NOMO-1 treated with dmso at 0.1 percent for 144 hours (cell line): ENCODE measurements around the gene UBB.
A peak's percentile ranks its signal among the peaks of the same experiment; 100 is the strongest.
"Not testable (repeated sequence)": the region's sequence is repeated elsewhere in the genome, so short reads cannot be mapped to it uniquely, and the experiment has no call there.

Experiments used
- DNase-seq: peaks from one replicate; lab custom pipeline; 2025; ENCODE audit not compliant: unreplicated experiment; lab: John Stamatoyannopoulos, UW

UBB gene

DNA sequence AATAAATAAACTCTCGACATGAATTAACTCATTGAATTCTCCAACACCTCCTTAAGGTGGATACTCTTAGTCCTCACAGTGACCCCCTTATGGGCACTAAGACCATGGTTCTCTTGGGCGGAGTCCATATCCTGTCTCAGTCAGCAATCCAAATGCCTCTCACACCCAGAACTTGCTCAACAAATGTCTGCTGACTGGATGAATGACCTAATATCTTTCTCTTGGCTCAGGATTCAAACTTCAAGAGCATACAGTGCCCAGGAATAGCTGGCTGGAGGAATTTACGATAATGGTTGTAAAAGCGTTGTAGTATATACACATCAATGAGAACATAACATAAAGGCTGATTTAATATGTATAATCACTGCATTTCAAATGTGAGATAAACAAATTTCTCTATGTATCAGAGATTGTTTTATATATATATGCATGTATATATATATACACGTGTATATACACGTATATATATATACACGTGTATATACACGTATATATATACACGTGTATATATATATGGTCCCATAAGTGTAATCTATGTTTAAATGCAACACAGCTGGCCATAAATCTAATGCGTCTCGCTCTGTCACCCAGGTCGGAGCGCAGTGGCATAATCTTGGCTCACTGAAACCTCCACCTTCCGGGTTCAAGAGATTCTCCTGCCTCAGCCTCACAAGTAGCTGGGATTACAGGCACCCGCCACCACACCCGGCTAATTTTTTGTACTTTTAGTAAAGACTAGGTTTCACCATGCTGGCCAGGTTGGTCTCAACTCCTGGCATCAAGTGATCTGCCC is 6.5 kb upstream of the UBB start:
- DNase-seq: no peak

DNA sequence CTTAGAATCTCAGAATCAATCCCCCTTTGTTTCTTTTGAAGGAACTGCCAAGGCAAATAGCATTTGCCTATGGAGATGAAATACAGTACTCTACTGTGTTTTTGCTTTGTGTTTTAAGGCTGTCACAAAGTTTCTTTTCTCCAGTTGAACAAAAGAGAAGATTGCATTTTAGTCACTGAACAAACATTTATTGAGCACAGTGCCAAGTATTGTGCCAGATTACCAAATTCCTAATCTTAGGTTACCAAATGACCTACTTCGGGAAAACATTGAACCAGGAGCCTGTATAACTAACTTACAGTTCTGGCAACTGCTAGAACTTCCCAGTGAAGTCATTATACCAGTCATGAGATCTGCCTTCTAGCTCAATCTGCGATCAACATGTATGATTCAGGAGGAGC is 3.0 kb upstream of the UBB start:
- no peak for DNase-seq

DNA sequence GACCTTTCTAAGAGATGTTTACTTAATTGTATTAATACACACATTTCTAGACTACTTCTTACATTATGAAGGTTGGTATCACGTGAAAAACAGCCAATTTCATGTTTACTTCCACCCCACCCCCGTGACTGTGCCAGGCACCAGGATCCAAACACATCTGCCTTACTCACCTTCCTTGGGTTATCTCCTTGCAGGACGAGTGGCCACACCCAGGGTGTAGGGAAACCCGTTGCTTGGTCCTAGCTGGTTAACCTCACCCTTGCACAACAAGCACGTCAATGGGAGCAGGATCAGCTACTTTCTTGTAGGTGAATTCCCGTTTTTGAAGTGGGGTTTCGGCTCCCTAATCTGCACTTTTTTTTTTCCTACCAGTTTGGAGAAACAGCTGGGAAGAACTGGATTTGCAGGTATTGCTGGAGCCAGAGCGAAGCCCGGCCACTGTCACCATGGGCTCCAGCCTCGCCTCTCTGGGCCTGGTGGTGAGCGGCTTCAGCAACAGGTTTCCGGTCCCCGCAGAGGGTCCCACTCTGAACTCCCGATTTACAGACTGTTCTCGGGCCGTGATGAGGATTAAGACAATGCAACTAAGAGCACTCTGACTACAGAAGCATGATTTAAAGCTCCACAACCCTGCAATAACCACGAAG is 2.1 kb upstream of the UBB start:
- DNase-seq: no peak

GRCh38 chr17:16379654-16380053 is 1.2 kb upstream of the UBB start:
- DNase-seq: no peak

- DNase-seq: no peak
These were observed 567 bp downstream of the UBB start for GRCh38 chr17:16381496-16381820.

DNA sequence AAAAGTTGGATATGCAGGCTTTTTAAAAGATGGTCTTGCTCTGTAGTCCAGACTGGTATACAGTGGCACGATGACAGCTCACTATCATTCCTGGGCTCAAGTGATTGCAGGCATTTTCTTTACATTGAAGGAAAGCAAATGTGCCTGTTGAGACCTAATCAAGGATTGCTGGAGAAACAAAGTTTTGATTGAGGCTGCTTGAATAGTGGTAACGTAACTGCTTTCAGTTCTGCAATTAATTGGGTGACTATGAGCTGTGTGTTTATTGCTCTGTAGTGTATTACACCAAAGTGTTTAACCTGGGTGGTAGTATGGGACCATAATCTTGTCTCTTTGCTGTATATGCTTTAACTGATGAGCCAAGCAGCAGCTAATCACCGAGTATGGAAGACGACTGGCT is 2.3 kb downstream of the UBB start:
- DNase-seq: no peak

GRCh38 chr17:16383772-16384287 is 2.9 kb downstream of the UBB start:
- no peak for DNase-seq

DNA sequence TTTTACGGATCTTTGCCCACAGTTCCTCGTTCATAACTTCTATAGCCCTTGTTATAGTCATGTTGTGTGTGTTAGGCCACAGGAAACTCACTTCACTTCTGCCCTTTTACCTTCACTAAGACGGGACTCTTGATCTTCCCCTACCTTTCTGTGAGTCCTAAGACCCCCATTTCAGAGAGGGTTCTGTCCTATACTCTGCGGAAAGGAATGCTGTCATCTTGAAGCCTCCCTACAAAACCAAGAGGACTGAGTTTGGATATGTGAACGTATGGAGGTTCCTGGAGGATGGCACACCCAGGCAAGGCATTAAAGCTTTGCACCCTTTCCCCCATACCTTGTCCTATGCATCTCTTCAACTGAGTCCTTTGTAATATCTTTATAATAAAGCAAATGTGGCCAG is 3.7 kb downstream of the UBB start:
- no peak for DNase-seq

DNA sequence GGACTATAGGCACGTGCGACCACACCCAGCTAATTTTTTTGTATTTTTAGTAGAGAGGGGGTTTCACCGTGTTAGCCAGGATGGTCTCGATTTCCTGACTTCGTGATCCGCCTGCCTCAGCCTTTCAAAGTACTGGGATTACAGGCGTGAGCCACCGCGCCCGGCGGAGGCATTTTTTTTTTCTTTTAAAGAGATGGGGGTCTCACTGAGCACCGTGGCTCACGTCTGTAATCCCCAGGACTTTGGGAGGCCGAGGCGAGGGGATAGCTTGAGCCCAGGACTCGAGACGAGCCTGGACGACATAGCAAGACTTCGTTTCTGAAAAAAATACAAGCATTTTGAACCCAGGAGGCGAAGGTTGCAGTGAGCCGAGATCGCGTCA is 5.2 kb downstream of the UBB start:
- DNase-seq: not testable (repeated sequence)

GRCh38 chr17:16391451-16391850 is 10.6 kb downstream of the UBB start:
- DNase-seq: no peak

GRCh38 chr17:16392491-16392890 is 11.6 kb downstream of the UBB start:
- DNase-seq: not testable (repeated sequence)

DNA sequence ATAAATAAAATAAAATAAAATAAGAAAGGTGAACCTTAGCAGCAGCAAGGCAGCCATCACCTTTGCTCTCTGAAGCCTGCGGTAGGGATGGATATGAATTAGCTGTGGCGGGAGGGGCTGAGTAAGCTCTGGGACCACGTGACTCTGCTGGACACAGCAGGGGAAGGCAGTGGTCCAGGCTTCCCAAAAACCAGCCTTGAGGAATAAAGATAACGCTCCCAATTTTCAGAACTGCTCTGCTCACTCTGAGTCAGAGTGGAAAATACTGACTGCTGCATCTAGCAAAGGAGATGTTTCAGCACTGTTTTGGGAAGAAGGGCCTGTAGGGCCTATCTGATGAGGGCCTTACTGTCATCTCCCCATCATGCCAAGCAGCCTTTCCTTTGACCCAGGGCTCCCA is 15.0 kb downstream of the UBB start:
- DNase-seq: not testable (repeated sequence)

DNA sequence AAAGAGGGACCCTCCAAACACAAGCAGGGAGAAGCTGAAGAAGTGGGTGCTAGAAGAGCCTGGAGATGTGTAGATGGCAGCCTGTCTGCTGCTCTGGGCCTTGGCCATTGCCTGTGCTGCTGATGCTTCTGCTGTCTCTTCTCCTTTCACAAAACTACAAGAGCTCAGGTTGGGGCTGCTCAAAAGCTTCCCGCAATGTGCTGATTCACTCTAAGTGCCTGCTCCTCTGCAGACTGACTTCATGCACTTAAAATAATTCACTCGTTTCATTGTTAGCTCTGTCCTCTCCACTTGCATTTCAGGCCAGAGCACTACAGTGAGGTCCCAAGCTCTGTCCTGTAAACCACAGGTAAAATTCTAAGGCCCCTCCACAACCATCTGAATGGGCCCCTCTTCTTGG is 15.8 kb downstream of the UBB start:
- DNase-seq: not testable (repeated sequence)

DNA sequence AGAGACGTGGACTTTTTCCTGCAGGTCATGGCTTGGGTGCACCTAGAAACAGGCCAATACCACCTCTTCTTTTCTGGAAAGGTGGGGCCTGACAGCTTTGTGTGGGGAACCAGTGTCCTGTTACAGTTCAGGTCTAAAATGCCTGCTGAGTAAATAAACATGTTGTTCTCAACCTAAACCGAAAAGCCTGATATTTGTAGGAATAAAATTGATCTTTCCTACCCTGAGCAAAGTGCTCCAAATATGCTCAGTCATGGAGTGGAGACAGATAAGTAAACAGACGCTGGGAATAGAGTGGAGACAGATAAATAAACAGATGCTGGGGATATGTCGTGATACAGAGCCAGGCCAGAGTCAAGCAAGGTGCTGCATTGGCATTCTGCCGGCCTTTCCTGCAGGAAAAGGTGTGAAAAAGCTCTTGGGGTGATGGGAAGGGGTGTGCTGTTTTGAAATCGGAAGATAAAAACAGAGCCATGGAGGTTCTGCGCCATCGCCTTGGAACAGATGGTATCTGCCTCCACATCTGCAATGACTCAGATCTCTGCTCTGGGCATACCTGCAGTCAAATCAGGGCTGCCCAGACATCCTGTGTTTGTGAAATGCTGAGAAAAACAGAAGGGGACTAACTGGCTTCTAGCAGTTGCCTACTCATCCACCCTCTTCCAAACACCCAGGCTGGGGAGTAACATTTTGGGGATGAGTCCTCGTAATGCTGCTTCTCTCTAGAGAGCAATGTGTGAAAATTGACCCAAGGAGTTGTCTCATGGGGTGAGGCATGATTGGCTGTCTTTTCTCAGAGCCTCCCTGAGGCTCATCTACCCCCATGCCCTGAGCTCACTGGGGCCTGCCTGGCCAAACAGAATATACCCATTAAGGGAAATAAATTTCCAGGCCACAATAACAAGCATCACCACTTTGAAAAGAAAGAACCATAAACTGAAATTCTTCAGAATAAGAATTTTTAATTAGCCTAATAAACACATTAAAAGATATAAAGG is 17.7 kb downstream of the UBB start:
- no peak for DNase-seq

DNA sequence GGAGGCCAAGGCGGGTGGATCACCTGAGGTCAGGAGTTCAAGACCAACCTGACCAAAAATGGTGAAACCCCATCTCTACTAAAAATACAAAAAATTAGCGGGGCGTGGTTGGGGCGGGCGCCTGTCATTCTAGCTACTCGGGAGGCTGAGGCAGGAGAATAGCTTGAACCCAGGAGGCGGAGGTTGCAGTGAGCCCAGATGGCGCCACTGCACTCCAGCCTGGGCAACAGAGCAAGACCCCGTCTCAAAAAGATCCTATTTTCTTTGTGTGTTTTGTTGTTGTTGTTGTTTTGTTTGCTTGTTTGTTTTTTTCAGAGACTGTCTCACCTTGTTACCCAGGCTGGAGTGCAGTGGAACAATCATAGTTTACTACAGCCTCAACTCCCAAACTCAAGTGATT is 23.0 kb downstream of the UBB start:
- not testable (repeated sequence) for DNase-seq

DNA sequence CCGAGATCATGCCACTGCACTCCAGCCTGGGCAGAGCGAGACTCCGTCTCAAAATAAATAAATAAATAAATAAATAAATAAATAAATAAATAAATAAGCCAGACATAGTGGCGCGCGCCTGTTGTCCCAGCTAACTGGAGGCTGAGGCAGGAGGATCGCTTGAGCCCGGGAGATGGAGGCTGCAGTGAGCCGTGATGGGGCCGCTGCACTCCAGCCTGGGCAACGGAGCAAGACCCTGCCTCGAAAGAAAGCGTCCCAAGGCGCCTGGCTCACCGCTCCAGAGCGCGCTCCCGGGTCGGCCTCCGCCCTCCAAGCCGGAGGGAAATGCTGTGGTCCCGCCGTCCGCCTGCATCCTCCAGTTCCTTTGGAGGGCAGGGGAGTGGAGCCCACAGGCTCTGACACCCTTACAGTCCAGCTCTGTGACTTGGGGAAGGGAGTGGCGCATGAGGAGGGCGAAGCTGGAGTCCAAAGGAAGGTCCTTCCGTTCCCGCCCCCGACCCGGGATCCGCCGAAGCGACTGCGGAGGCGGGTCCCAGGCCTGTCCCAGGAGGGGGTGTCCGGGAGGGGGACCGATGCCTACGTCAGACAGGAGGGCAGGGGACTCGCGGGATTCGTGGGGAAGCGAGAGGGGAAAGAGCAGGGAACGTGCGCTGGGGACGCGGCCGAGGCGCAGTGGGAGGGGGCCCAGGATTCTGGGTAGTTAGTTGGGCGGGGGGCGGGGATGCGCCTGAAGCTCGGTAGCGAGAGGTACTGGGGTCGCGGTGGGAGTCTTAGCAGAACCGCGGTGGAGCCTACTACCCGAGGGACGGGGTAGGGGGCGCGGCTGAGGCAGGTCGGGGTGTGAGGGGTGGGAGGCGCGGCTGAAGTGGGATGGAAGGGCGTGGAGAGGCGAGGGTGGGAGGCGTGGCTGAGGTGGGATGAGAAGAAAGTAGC is 26.1 kb downstream of the UBB start:
- no peak for DNase-seq

DNA sequence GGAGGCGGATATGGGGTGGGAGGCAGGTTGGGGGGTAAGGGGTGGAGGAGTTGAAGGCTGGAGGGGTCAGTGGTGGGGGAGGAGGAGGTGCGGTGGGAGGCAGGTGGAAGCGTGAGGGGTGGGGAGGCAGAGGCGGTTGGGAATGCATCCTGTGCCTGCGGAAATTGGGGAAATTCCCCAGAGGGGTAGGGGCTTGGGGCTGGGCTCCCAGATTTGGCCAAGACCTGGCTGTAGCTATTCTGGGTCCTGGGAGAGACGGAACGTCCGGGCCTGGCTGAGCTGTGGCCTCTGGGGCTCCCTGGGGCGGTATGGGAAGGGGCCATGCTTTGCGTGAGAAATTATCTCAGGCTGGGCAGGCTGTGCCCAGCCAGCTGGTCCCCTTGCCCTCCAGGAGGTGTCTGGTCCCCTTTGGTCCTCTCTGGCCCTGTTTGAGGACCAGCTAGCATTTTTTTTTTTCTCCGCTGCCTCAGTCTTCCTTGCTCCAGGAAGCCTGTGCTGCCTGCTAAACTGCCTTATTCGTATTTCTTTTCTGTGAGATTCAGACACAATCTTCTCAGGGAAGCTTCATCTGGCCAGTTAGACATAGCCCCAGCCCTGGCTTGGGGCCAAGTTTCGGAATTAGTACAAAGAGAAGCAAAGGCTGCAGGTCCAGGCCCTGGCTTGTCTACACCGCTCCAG is 27.2 kb downstream of the UBB start:
- DNase-seq: peak; percentile 23

DNA sequence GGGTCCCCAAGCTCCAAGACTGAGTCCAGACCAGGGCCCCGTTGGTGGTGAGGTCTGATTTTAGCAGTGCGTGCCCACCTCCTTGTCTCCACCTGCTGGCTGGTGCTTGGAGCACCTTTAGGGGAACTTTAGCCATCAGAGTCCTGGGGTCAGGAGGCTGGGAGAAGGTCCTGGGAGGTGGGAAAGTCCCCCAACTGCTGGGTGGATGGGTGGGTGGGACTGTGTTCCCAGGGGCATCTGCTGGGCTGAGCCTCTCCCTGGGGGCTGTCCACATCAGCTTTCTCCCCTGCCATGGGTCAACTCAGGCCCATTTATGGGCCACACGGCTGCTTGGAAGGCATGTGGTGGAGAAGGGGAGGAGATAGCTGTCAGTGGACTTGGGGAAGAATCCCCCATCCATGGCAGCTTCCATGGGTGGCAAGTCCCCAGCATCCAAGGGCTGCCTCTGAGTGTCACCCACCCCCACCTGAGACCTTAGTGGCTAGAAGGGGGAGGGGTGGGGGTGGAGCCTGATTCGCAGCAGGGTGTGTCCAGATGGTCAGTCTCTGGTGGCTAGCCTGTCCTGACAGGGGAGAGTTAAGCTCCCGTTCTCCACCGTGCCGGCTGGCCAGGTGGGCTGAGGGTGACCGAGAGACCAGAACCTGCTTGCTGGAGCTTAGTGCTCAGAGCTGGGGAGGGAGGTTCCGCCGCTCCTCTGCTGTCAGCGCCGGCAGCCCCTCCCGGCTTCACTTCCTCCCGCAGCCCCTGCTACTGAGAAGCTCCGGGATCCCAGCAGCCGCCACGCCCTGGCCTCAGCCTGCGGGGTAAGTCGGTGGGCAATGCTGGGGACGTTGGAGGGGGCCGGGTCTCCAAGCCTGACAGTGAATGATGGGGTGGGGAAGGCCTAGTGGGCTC is 34.4 kb downstream of the UBB start, which contains the start of gene TRPV2:
Gene TRPV2, plus strand, starts transcription at position 541 of the 894 bp plus-strand sequence. CDS start 2,098 bp downstream, outside the sequence.
- peak; percentile 38 for DNase-seq

- DNase-seq: no peak
These were observed 36.5 kb downstream of the UBB start for GRCh38 chr17:16417399-16417798.
